HG03159 (cell line): ENCODE results near the gene MRPL27.

Source experiments
- ATAC-seq: cut with Tn5 transposase; IDR thresholded peaks from one replicate; pipeline ENCODE4 v1.9.1; 2021; ENCODE audit warnings: mild to moderate bottlenecking, moderate library complexity; ENCODE audit not compliant: unreplicated experiment

Gene MRPL27

GRCh38 chr17:50388728-50389127 is 15.7 kb upstream of the MRPL27 start:
- no peak for ATAC-seq

- no peak for ATAC-seq
These were observed 13.5 kb upstream of the MRPL27 start for GRCh38 chr17:50386510-50386909.

- no peak for ATAC-seq
These were observed 9.9 kb upstream of the MRPL27 start for GRCh38 chr17:50382931-50383330.

- no peak for ATAC-seq
These were observed 8.9 kb upstream of the MRPL27 start for GRCh38 chr17:50381920-50382319.

GRCh38 chr17:50381260-50381815 is 8.4 kb upstream of the MRPL27 start:
- no peak for ATAC-seq

- no peak for ATAC-seq
These were observed 7.6 kb upstream of the MRPL27 start for GRCh38 chr17:50380369-50381259.

- no peak for ATAC-seq
These were observed 6.6 kb upstream of the MRPL27 start for GRCh38 chr17:50379351-50380132.

GRCh38 chr17:50375858-50376538 is 3.0 kb upstream of the MRPL27 start:
- ATAC-seq = no peak

GRCh38 chr17:50373705-50374104 is 721 bp upstream of the MRPL27 start:
- no peak for ATAC-seq

- no peak for ATAC-seq
These were observed 694 bp downstream of the MRPL27 start for GRCh38 chr17:50372222-50372757.

GRCh38 chr17:50371526-50371925 is 1.5 kb downstream of the MRPL27 start:
- ATAC-seq = no peak

GRCh38 chr17:50370052-50370451 is 2.9 kb downstream of the MRPL27 start:
- ATAC-seq = no peak

- ATAC-seq = no peak
These were observed 5.6 kb downstream of the MRPL27 start for GRCh38 chr17:50367401-50367800.

GRCh38 chr17:50365649-50366393 is 7.2 kb downstream of the MRPL27 start:
- ATAC-seq = no peak

GRCh38 chr17:50365165-50365564 is 7.8 kb downstream of the MRPL27 start:
- no peak for ATAC-seq

- no peak for ATAC-seq
These were observed 8.3 kb downstream of the MRPL27 start for GRCh38 chr17:50364715-50365114.

- no peak for ATAC-seq
These were observed 8.9 kb downstream of the MRPL27 start for GRCh38 chr17:50364061-50364458.

GRCh38 chr17:50363217-50364060 is 9.5 kb downstream of the MRPL27 start:
- ATAC-seq = no peak

GRCh38 chr17:50362661-50363060 is 10.3 kb downstream of the MRPL27 start:
- ATAC-seq = no peak
